Suprapubic skin (tissue), 4 donors: ENCODE measurements around the gene CCL28.

ENCODE experiments used
- EP300 ChIP-seq: sonication (generic); formaldehyde crosslinking; IDR thresholded peaks from one replicate; pipeline ENCODE4 v1.6.1; 2017; ENCODE audit warnings: antibody characterized with exemption
- POLR2A ChIP-seq, 2 donors: fragments of 450-650 bp; IDR thresholded peaks; one replicate each; pipeline ENCODE4 v1.6.1; 2017; ENCODE audit warnings: antibody characterized with exemption in 2 of 2, mild to moderate bottlenecking in 2 of 2, moderate library complexity in 2 of 2
- POLR2AphosphoS5 ChIP-seq, 3 donors: sonication (generic); formaldehyde crosslinking; IDR thresholded peaks; one replicate each; pipeline ENCODE4 v1.6.1; 2017; ENCODE audit warnings: antibody characterized with exemption in 3 of 3
- TF ChIP-seq, protein P1 (sequence below), 2 donors: fragments of 200-600 bp in 1 of 2; fragments of 450-650 bp in 1 of 2; sonication (generic) in 1 of 2; IDR thresholded peaks; one replicate each; pipeline ENCODE4 v1.5.1; 2016 to 2019; ENCODE audit warnings: antibody characterized with exemption in 2 of 2, mild to moderate bottlenecking in 1 of 2, moderate library complexity in 1 of 2

DNA sequence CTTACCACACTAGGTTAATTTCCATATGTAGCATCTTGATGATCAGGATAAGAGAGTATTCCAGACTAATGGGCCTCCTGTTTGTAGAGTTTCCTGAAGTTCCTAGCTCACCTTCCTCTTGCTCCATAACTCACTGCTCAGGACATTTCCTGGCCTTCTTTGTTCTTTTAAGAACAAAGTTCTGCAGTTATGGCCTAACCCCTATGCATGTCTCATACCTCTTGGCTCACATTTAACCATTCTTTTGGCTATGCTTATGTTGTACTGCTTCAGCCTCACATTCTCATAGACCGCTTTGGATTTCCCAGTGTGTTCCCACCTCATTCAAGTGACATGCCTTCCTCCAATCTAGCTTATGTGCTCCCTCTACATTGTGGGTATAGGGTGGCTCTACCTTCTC is 58.5 kb downstream of the CCL28 start:
- TF ChIP-seq, protein P1, sequence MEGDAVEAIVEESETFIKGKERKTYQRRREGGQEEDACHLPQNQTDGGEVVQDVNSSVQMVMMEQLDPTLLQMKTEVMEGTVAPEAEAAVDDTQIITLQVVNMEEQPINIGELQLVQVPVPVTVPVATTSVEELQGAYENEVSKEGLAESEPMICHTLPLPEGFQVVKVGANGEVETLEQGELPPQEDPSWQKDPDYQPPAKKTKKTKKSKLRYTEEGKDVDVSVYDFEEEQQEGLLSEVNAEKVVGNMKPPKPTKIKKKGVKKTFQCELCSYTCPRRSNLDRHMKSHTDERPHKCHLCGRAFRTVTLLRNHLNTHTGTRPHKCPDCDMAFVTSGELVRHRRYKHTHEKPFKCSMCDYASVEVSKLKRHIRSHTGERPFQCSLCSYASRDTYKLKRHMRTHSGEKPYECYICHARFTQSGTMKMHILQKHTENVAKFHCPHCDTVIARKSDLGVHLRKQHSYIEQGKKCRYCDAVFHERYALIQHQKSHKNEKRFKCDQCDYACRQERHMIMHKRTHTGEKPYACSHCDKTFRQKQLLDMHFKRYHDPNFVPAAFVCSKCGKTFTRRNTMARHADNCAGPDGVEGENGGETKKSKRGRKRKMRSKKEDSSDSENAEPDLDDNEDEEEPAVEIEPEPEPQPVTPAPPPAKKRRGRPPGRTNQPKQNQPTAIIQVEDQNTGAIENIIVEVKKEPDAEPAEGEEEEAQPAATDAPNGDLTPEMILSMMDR (IDR thresholded peaks at IDR 0.05): no peak
- TF ChIP-seq POLR2A (IDR thresholded peaks at IDR 0.05): no peak
- TF ChIP-seq POLR2AphosphoS5 (IDR thresholded peaks at IDR 0.05): no peak
- no peak for TF ChIP-seq EP300
